ENCODE results near the gene MEIS1. TPM values are rescaled to one million over a fixed set of nuclear protein-coding genes. Genes with fewer than 3 reads are reported as not detected.
A peak's percentile ranks its signal among the peaks of the same experiment; 100 is the strongest.

MEIS1 gene
- total RNA-seq, 1 experiment from 2014 or later: 89.4 TPM

- peaks cover 48% of the 10 kb centered on the region for H3K4me1 ChIP-seq (ENCODE audit: insufficient read depth, low read length, poor library complexity, severe bottlenecking)
- H3K27ac ChIP-seq (ENCODE audit: low read depth, low read length, poor library complexity, severe bottlenecking): peak overlapping the region; percentile 75
- CTCF ChIA-PET: interaction anchor here (0.7 kb wide), 1 partner anchor 122 kb away, joined by 7 read pairs; no protein-coding TSS in a partner anchor
- no peaks in the 10 kb centered on the region for H3K9me3 ChIP-seq (ENCODE audit: low read depth, low read length, poor library complexity, severe bottlenecking)
- H3K27me3 ChIP-seq (replicated peaks; ENCODE audit: insufficient read depth, low read depth, low read length, poor library complexity): no peaks in the 10 kb centered on the region
- peak overlapping the region; percentile 59 for H3K4me3 ChIP-seq (ENCODE audit: low read depth, low read length, poor library complexity, severe bottlenecking)
- H3K36me3 ChIP-seq (ENCODE audit: insufficient read depth, low read length, poor library complexity, severe bottlenecking): no peaks in the 10 kb centered on the region
- DNase-seq (ENCODE audit: low spot score): peak; percentile 55
- POLR2A ChIA-PET (ENCODE audit: low non-redundant PET): interaction anchor here (0.6 to 0.7 kb wide), 2 partner anchors 15 to 256 kb away, joined by 3 to 4 read pairs; no protein-coding TSS in a partner anchor
- BruUV-seq (replicated peaks): no TSS peak
- no peak for TF ChIP-seq EZH2 (IDR thresholded peaks at IDR 0.05; ENCODE audit: borderline replicate concordance, low read depth, low read length, poor library complexity, severe bottlenecking)
- TF ChIP-seq CTCF (conservative IDR thresholded peaks at IDR 0.05; ENCODE audit: low read depth, low read length): no peak
- intact Hi-C loops (cut with micrococcal nuclease; ENCODE audit: unreplicated experiment): loop anchor here (2.0 to 10.0 kb wide), 6 partner anchors 443 to 1415 kb away; no protein-coding TSS in a partner anchor
Observed at GRCh38 chr2:66431846-66432587, 2.9 kb upstream of the MEIS1 start.

GRCh38 chr2:66432801-66433694, 1.9 kb upstream of the MEIS1 start:
- no peaks in the 10 kb centered on the region for H3K27me3 ChIP-seq (replicated peaks; ENCODE audit: insufficient read depth, low read depth, low read length, poor library complexity)
- TF ChIP-seq CTCF (conservative IDR thresholded peaks at IDR 0.05; ENCODE audit: low read depth, low read length) (no peak), EZH2 (IDR thresholded peaks at IDR 0.05; ENCODE audit: borderline replicate concordance, low read depth, low read length, poor library complexity, severe bottlenecking) (no peak)
- peaks cover 6% of the 10 kb centered on the region for H3K36me3 ChIP-seq (ENCODE audit: insufficient read depth, low read length, poor library complexity, severe bottlenecking)
- intact Hi-C loops (cut with micrococcal nuclease; ENCODE audit: unreplicated experiment): loop anchor here (2.0 to 10.0 kb wide), 6 partner anchors 442 to 1414 kb away; no protein-coding TSS in a partner anchor
- peak overlapping the region; percentile 59 for H3K4me3 ChIP-seq (ENCODE audit: low read depth, low read length, poor library complexity, severe bottlenecking)
- TSS peak; percentile 16 for BruUV-seq (replicated peaks)
- peak; percentile 98 for DNase-seq (ENCODE audit: low spot score)
- H3K4me1 ChIP-seq (ENCODE audit: insufficient read depth, low read length, poor library complexity, severe bottlenecking): peaks cover 38% of the 10 kb centered on the region
- CTCF ChIA-PET: interaction anchor here (1.4 to 1.5 kb wide), 2 partner anchors 29 to 142 kb away, joined by 3 to 6 read pairs; no protein-coding TSS in a partner anchor
- peak overlapping the region; percentile 95 for H3K27ac ChIP-seq (ENCODE audit: low read depth, low read length, poor library complexity, severe bottlenecking)
- POLR2A ChIA-PET (ENCODE audit: low non-redundant PET): interaction anchor here (0.6 kb wide), 3 partner anchors 137 to 1037 kb away, joined by 3 to 4 read pairs (median 3); no protein-coding TSS in a partner anchor
- H3K9me3 ChIP-seq (ENCODE audit: low read depth, low read length, poor library complexity, severe bottlenecking): no peaks in the 10 kb centered on the region

- Histone ChIP-seq H3K27me3 (replicated peaks; ENCODE audit: insufficient read depth, low read depth, low read length, poor library complexity) (no peaks in the 10 kb centered on the region), H3K36me3 (ENCODE audit: insufficient read depth, low read length, poor library complexity, severe bottlenecking) (peaks cover 11% of the 10 kb centered on the region), H3K4me1 (ENCODE audit: insufficient read depth, low read length, poor library complexity, severe bottlenecking) (peaks cover 32% of the 10 kb centered on the region), H3K4me3 (ENCODE audit: low read depth, low read length, poor library complexity, severe bottlenecking) (peak overlapping the region; percentile 59), H3K27ac (ENCODE audit: low read depth, low read length, poor library complexity, severe bottlenecking) (peak overlapping the region; percentile 95), H3K9me3 (ENCODE audit: low read depth, low read length, poor library complexity, severe bottlenecking) (no peaks in the 10 kb centered on the region)
- POLR2A ChIA-PET (ENCODE audit: low non-redundant PET): interaction anchor here (0.6 to 0.8 kb wide), 2 partner anchors 136 to 399 kb away, joined by 3 read pairs; no protein-coding TSS in a partner anchor
- intact Hi-C loops (cut with micrococcal nuclease; ENCODE audit: unreplicated experiment): loop anchor here (2.0 to 10.0 kb wide), 6 partner anchors 441 to 1414 kb away; no protein-coding TSS in a partner anchor
- no TSS peak for BruUV-seq (replicated peaks)
- CTCF ChIA-PET: interaction anchor here (0.7 to 1.5 kb wide), 3 partner anchors 29 to 142 kb away, joined by 3 to 6 read pairs (median 3); no protein-coding TSS in a partner anchor
- TF ChIP-seq CTCF (conservative IDR thresholded peaks at IDR 0.05; ENCODE audit: low read depth, low read length): no peak
- no peak for TF ChIP-seq EZH2 (IDR thresholded peaks at IDR 0.05; ENCODE audit: borderline replicate concordance, low read depth, low read length, poor library complexity, severe bottlenecking)
- no peak for DNase-seq (ENCODE audit: low spot score)
Observed at GRCh38 chr2:66433695-66433944, 1.3 kb upstream of the MEIS1 start.
